ENCODE measurements around the gene CACNA2D3. TPM values are rescaled to one million over a fixed set of nuclear protein-coding genes. Genes with fewer than 3 reads are reported as not detected.

The CACNA2D3 gene
- total RNA-seq, 1 experiment from 2014 or later: not detected

DNA sequence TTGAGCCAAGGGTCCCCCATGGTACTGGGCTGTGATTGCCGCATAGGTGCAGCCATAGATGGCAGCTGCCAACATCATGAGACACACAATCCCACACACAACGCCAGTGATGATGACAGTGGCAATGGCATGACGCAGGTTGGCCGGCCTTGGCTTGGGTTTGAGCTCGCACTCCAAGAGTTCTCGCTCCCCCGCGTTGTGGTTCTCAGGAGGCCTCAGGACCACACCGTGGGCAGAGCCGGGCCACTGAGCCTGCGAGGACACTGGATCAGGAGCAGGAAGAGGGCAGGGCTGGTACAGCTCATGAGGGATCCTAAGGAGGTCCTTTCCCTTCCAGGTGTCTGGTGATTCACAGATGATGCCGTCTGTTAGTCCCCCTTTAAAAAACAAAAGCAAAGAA, 796.2 kb downstream of the CACNA2D3 start:
- Histone ChIP-seq H3K36me3 (ENCODE audit: control insufficient read depth, insufficient read depth, low read length) (no peaks in the 10 kb centered on the region), H3K27me3 (replicated peaks; ENCODE audit: control insufficient read depth, insufficient read depth, low read length) (no peaks in the 10 kb centered on the region; the same call in 1 of the 2 replicates), H3K9me3 (no peaks in the 10 kb centered on the region), H3K4me1 (no peaks in the 10 kb centered on the region), H3K4me3 (ENCODE audit: low read depth, low read length) (no peak overlapping the region)
- ChIA-PET POLR2A (no interaction called here), CTCF (no interaction called here)
- no peak overlapping the region for H3K27ac Mint-ChIP-seq (ENCODE audit: unreplicated experiment)
- intact Hi-C loops (cut with micrococcal nuclease; ENCODE audit: unreplicated experiment): no loop called here
- H3K9me3 Mint-ChIP-seq (ENCODE audit: unreplicated experiment): no peaks in the 10 kb centered on the region
- DNase-seq: no peak
- no peak overlapping the region for H3K4me3 Mint-ChIP-seq (ENCODE audit: unreplicated experiment)
- H3K27me3 Mint-ChIP-seq (ENCODE audit: insufficient read depth, unreplicated experiment): peaks cover 15% of the 10 kb centered on the region
- TF ChIP-seq, protein P1, sequence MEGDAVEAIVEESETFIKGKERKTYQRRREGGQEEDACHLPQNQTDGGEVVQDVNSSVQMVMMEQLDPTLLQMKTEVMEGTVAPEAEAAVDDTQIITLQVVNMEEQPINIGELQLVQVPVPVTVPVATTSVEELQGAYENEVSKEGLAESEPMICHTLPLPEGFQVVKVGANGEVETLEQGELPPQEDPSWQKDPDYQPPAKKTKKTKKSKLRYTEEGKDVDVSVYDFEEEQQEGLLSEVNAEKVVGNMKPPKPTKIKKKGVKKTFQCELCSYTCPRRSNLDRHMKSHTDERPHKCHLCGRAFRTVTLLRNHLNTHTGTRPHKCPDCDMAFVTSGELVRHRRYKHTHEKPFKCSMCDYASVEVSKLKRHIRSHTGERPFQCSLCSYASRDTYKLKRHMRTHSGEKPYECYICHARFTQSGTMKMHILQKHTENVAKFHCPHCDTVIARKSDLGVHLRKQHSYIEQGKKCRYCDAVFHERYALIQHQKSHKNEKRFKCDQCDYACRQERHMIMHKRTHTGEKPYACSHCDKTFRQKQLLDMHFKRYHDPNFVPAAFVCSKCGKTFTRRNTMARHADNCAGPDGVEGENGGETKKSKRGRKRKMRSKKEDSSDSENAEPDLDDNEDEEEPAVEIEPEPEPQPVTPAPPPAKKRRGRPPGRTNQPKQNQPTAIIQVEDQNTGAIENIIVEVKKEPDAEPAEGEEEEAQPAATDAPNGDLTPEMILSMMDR (IDR thresholded peaks at IDR 0.05; ENCODE audit: insufficient read depth in 1 of 2, low read depth in 1 of 2, low read length in 1 of 2, severe bottlenecking in 1 of 2, unreplicated experiment in 1 of 2): no peak
- no peaks in the 10 kb centered on the region for H3K36me3 Mint-ChIP-seq (ENCODE audit: insufficient read depth, unreplicated experiment)
- BruUV-seq (replicated peaks): no TSS peak
- H3K4me1 Mint-ChIP-seq (ENCODE audit: low read depth, unreplicated experiment): no peaks in the 10 kb centered on the region

DNA sequence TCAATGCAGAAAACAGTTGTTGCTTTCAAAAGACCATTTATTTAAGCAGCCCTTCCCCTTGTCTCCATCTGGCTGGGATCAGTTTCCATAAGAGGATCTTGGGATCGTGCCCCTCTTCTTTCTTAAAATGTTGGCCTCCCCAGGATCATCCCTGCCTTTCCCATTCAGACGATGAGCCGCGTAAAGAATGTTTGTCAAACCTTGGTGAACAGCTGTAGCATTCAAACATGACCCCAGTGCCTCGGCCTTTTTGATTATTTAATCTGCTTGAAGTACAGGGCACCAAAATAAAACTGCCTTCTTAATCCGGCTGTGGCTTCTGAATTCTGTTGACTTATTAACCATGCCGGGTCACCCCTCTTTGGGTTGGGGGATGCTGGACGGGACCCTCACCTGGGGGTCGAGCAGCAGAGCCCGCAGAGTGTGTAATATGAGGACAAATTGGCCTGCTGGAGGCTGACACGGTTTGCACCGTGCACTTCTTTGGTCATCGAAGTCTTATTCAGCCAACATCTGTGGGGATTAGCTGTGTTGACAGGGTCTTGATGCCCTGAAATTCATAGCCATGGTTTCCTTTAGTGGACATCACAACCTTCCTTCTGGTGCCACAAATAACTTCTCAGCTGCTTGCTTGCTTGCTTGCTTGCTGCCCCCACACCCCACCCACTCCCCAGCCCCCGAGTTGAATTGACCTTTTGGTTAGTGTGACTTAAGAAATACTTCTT, 805.9 kb downstream of the CACNA2D3 start, which contains the start of gene LRTM1:
TSS of gene LRTM1 (minus strand) at position 14 of the 725 bp plus-strand sequence. CDS start 148 bp downstream, outside the sequence.
- no peaks in the 10 kb centered on the region for H3K4me1 Mint-ChIP-seq (ENCODE audit: low read depth, unreplicated experiment)
- no peaks in the 10 kb centered on the region for H3K36me3 Mint-ChIP-seq (ENCODE audit: insufficient read depth, unreplicated experiment)
- no peak within 1 kb of the TSS for H3K27ac Mint-ChIP-seq (ENCODE audit: unreplicated experiment)
- TF ChIP-seq, protein P1 (IDR thresholded peaks at IDR 0.05; ENCODE audit: insufficient read depth in 1 of 2, low read depth in 1 of 2, low read length in 1 of 2, severe bottlenecking in 1 of 2, unreplicated experiment in 1 of 2): no peak
- H3K4me3 ChIP-seq (ENCODE audit: low read depth, low read length): no peak within 1 kb of the TSS
- no peak for DNase-seq
- ChIA-PET POLR2A (no interaction called here), CTCF (no interaction called here)
- no TSS peak for BruUV-seq (replicated peaks)
- H3K27me3 ChIP-seq (replicated peaks; ENCODE audit: control insufficient read depth, insufficient read depth, low read length): no peaks in the 10 kb centered on the region
- no peaks in the 10 kb centered on the region for H3K9me3 ChIP-seq
- H3K36me3 ChIP-seq (ENCODE audit: control insufficient read depth, insufficient read depth, low read length): no peaks in the 10 kb centered on the region
- H3K4me3 Mint-ChIP-seq (ENCODE audit: unreplicated experiment): no peak within 1 kb of the TSS
- no peaks in the 10 kb centered on the region for H3K9me3 Mint-ChIP-seq (ENCODE audit: unreplicated experiment)
- H3K4me1 ChIP-seq: no peaks in the 10 kb centered on the region
- peaks cover 13% of the 10 kb centered on the region for H3K27me3 Mint-ChIP-seq (ENCODE audit: insufficient read depth, unreplicated experiment)
- intact Hi-C loops (cut with micrococcal nuclease; ENCODE audit: unreplicated experiment): no loop called here

DNA sequence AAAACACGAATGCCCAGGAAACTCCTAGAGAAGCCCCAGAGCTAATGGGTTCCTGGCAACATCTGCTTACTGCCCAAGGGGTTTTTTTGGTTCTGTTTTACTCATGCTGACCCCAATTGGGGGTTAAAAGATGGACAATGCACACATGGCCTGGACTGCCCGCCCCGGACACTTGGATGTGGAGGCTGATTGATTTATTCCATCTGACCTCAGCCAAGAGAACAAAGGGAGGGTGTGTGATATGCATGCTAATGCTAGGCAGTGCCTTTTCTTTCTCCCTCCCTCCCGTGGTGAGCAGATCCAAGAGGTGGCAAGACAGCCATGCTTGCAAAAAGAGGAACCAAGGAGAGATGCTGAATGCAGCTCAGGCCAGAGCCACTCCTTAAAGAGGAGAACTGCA, 808.8 kb downstream of the CACNA2D3 start:
- POLR2A ChIA-PET: no interaction called here
- H3K4me1 Mint-ChIP-seq (ENCODE audit: low read depth, unreplicated experiment): no peaks in the 10 kb centered on the region

More for the DNA sequence above, 808.8 kb downstream of the CACNA2D3 start:
- no peaks in the 10 kb centered on the region for H3K36me3 ChIP-seq (ENCODE audit: control insufficient read depth, insufficient read depth, low read length)
- no peaks in the 10 kb centered on the region for H3K9me3 ChIP-seq
- H3K4me3 Mint-ChIP-seq (ENCODE audit: unreplicated experiment): no peak overlapping the region
- CTCF ChIA-PET: no interaction called here
- no peak for DNase-seq
- H3K27me3 ChIP-seq (replicated peaks; ENCODE audit: control insufficient read depth, insufficient read depth, low read length): no peaks in the 10 kb centered on the region
- no peaks in the 10 kb centered on the region for H3K9me3 Mint-ChIP-seq (ENCODE audit: unreplicated experiment)
- H3K4me1 ChIP-seq: no peaks in the 10 kb centered on the region
- BruUV-seq (replicated peaks): no TSS peak
- TF ChIP-seq, protein P1 (IDR thresholded peaks at IDR 0.05; ENCODE audit: insufficient read depth in 1 of 2, low read depth in 1 of 2, low read length in 1 of 2, severe bottlenecking in 1 of 2, unreplicated experiment in 1 of 2): no peak
- intact Hi-C loops (cut with micrococcal nuclease; ENCODE audit: unreplicated experiment): no loop called here
- no peak overlapping the region for H3K4me3 ChIP-seq (ENCODE audit: low read depth, low read length)
- H3K27ac Mint-ChIP-seq (ENCODE audit: unreplicated experiment): no peak overlapping the region
- H3K36me3 Mint-ChIP-seq (ENCODE audit: insufficient read depth, unreplicated experiment): no peaks in the 10 kb centered on the region
- peaks cover 17% of the 10 kb centered on the region for H3K27me3 Mint-ChIP-seq (ENCODE audit: insufficient read depth, unreplicated experiment)

Measured in Caco-2 (cell line).